SJCRH30 (cell line): ENCODE data around the gene TCF12. TPM values are rescaled to one million over a fixed set of nuclear protein-coding genes. Genes with fewer than 3 reads are reported as not detected.
"Not testable (repeated sequence)": the region's sequence is repeated elsewhere in the genome, so short reads cannot be mapped to it uniquely, and the experiment has no call there.

ENCODE experiments used
- DNase-seq, 2 experiments: peaks; one replicate each; pipeline ENCODE4 v3.0.0-alpha.2; 2015 to 2020
- H3K27ac ChIP-seq: fragments of 250-450 bp; sonication (Bioruptor Pico); 2 replicates; pipeline ENCODE4 v1.5.1; 2020; ENCODE audit warnings: mild to moderate bottlenecking, moderate library complexity
- H3K27me3 ChIP-seq: fragments of 250-450 bp; sonication (Bioruptor Pico); 2 replicates; pipeline ENCODE4 v1.5.1; 2020; ENCODE audit warnings: mild to moderate bottlenecking, moderate library complexity
- H3K36me3 ChIP-seq: fragments of 250-450 bp; sonication (Bioruptor Pico); 2 replicates; pipeline ENCODE4 v1.5.1; 2020; ENCODE audit warnings: mild to moderate bottlenecking, moderate library complexity
- H3K4me1 ChIP-seq: fragments of 250-450 bp; sonication (Bioruptor Pico); 2 replicates; pipeline ENCODE4 v1.5.1; 2020; ENCODE audit warnings: mild to moderate bottlenecking, moderate library complexity
- H3K4me3 ChIP-seq: fragments of 250-450 bp; sonication (Bioruptor Pico); 2 replicates; pipeline ENCODE4 v1.5.1; 2020; ENCODE audit warnings: mild to moderate bottlenecking, moderate library complexity
- H3K9me3 ChIP-seq: fragments of 250-450 bp; sonication (Bioruptor Pico); replicated peaks from 2 replicates; pipeline ENCODE4 v1.5.1; 2020; ENCODE audit warnings: mild to moderate bottlenecking, moderate library complexity
- total RNA-seq: library from RNA; depleted of rRNA; stranded (reverse); fragments of >200 nt; shearing (Covaris generic); gene quantifications from 2 replicates; pipeline ENCODE4 v1.2.3, GENCODE V29; 2014

Gene TCF12
- total RNA-seq, 1 experiment from 2014 or later = 173 TPM

DNA sequence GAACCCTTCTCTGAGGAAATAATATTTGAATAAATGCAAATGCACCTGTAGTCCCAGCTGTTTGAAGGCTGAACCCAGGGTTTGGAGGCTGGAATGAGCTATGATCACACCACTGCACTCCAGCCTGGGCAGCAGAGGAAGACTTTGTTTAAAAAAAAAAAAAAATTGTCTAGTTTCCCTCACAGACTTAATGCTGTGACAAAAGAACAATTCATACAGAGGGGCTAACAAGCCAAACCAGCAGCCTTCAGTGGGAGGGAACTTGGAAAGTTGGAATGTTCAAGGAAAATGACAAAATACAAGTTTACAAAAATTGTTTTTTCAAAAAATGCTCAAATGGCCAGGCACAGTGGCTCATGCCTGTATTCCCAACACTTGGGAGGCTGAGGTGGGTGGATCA is 229.8 kb downstream of the TCF12 start:
- H3K4me3 ChIP-seq = no peak overlapping the region
- H3K9me3 ChIP-seq = peaks cover 12% of the 10 kb centered on the region
- peaks cover 11% of the 10 kb centered on the region; the same call in 1 of the 2 replicates for H3K4me1 ChIP-seq
- peaks cover 9% of the 10 kb centered on the region for H3K36me3 ChIP-seq
- no peaks in the 10 kb centered on the region for H3K27me3 ChIP-seq
- DNase-seq = no peak
- H3K27ac ChIP-seq = no peak overlapping the region

- Histone ChIP-seq H3K36me3 (peaks cover 9% of the 10 kb centered on the region), H3K9me3 (peaks cover 12% of the 10 kb centered on the region), H3K27ac (no peak overlapping the region), H3K4me3 (no peak overlapping the region), H3K27me3 (no peaks in the 10 kb centered on the region), H3K4me1 (peaks cover 11% of the 10 kb centered on the region; the same call in 1 of the 2 replicates)
- DNase-seq = no peak
Measured at GRCh38 chr15:57149196-57149595, 230.8 kb downstream of the TCF12 start.

GRCh38 chr15:57150066-57150865 is 231.8 kb downstream of the TCF12 start:
- no peak for DNase-seq
- Histone ChIP-seq H3K4me3 (no peak overlapping the region), H3K27me3 (no peaks in the 10 kb centered on the region), H3K36me3 (peaks cover 9% of the 10 kb centered on the region), H3K27ac (no peak overlapping the region), H3K9me3 (peaks cover 12% of the 10 kb centered on the region), H3K4me1 (peaks cover 11% of the 10 kb centered on the region; the same call in 1 of the 2 replicates)

DNA sequence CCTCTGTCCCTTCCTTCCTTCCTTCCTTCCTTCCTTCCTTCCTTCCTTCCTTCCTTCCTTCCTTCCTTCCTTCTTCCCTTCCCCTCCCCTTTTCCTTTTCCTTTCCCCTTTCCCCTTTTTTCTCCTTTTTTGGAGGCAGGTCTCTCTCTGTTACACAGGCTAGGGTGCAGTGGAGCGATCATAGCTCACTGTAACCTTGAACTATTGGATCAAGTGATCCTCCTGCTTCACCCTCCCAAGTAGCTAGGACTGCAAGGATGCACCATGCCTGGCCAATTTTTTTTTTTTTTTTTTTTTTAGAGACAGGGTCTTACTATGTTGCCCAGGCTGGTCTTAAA is 232.4 kb downstream of the TCF12 start:
- peaks cover 11% of the 10 kb centered on the region; the same call in 1 of the 2 replicates for H3K4me1 ChIP-seq
- not testable (repeated sequence) for H3K27ac ChIP-seq, DNase-seq

DNA sequence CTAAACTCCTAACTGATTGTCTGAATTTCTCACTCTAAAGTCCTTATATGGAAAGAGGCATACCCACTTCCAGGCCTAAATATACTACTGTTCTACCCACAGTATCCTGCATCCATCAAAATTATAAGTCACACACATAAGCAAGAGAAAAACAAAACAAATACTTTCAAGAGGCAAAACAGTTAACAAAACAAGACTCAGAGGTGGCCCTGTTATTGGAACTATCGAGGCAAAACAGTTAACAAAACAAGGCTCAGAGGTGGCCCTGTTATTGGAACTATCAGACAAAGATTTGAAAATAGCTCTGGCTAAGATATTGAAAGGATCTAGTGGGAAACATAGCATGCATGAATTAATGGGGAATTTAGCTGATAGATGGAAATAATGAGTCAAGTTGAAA is 233.7 kb downstream of the TCF12 start:
- Histone ChIP-seq H3K36me3 (peaks cover 9% of the 10 kb centered on the region), H3K4me1 (peaks cover 4% of the 10 kb centered on the region; the same call in 1 of the 2 replicates), H3K9me3 (peaks cover 12% of the 10 kb centered on the region), H3K27ac (no peak overlapping the region), H3K27me3 (no peaks in the 10 kb centered on the region), H3K4me3 (no peak overlapping the region)
- DNase-seq = no peak

More for the DNA sequence above, 232.4 kb downstream of the TCF12 start:
- H3K27me3 ChIP-seq, H3K36me3 ChIP-seq, H3K4me3 ChIP-seq: not testable (repeated sequence)
- peaks cover 12% of the 10 kb centered on the region for H3K9me3 ChIP-seq

DNA sequence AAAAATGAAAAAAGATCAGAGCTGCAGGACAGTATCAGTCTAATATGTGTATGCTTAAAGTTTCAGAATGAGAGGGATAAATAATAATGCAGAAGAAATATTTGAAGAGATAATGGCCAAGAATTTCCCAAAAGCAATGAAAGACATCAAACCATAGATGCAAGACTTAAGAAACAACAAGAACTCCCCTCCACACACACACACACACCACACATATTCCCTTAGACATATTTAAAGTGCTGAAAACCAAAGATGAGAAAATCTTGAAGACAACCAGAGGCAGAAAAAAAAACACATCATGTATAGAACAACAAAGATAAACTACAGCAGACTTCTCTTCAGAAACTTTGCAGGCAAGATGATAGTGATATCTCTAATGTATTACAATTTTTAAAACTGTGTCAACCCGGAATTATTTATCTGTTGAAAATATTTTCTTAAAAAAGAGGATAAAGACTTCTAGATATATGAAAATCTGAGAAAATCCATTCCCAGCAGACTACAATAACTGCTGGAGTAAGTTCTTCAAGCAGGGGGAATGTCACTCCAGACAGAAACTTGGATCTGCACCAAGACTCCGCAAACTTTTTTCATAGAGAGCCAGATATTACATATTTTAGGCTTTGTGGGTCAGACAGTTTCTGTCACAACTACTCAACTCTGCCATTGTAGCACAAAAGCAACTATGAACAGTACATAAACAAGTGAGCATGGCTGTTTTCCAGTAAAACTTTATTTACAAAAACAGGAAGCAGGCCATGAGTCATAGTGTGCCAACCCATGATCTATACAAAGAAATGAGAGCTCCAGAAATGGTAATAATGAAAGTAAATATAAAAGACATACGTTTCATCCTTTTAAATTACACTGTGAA is 234.5 kb downstream of the TCF12 start:
- Histone ChIP-seq H3K36me3 (peaks cover 9% of the 10 kb centered on the region), H3K27ac (no peak overlapping the region), H3K4me3 (no peak overlapping the region), H3K9me3 (peaks cover 12% of the 10 kb centered on the region), H3K27me3 (no peaks in the 10 kb centered on the region), H3K4me1 (no peaks in the 10 kb centered on the region)
- no peak for DNase-seq

- no peak overlapping the region for H3K27ac ChIP-seq
- no peak for DNase-seq
- no peaks in the 10 kb centered on the region for H3K27me3 ChIP-seq
- no peak overlapping the region for H3K4me3 ChIP-seq
- H3K9me3 ChIP-seq = peaks cover 12% of the 10 kb centered on the region
- H3K4me1 ChIP-seq = peaks cover 6% of the 10 kb centered on the region; the same call in 1 of the 2 replicates
- H3K36me3 ChIP-seq = peaks cover 9% of the 10 kb centered on the region
Measured at GRCh38 chr15:57156210-57156884, 237.9 kb downstream of the TCF12 start.

DNA sequence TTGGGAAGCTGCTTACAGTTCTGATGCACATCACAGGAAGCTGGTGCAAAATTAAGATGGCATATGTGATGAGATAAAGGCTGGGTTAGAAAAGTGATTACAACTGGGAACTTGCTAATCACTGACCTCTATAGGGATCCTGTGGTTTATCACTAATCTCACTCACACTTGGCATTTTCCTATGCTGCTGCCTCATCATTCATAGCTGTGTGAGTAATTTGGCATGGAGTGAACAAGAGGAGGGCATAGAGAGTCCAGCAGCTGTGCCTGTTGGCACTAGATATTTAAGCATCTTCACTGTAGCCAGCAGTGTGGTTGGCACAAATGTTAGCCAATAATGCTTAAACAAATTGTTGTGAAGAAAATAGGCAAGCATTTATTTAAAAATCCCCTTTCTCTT is 240.1 kb downstream of the TCF12 start:
- H3K4me3 ChIP-seq = no peak overlapping the region
- H3K9me3 ChIP-seq = no peaks in the 10 kb centered on the region
- peaks cover 6% of the 10 kb centered on the region; the same call in 1 of the 2 replicates for H3K4me1 ChIP-seq
- DNase-seq = peak in 1 of 2 experiments; percentile 37
- H3K27me3 ChIP-seq = no peaks in the 10 kb centered on the region
- no peaks in the 10 kb centered on the region for H3K36me3 ChIP-seq
- no peak overlapping the region for H3K27ac ChIP-seq

- no peaks in the 10 kb centered on the region for H3K9me3 ChIP-seq
- no peak for DNase-seq
- peaks cover 6% of the 10 kb centered on the region; the same call in 1 of the 2 replicates for H3K4me1 ChIP-seq
- H3K4me3 ChIP-seq = no peak overlapping the region
- no peak overlapping the region for H3K27ac ChIP-seq
- no peaks in the 10 kb centered on the region for H3K27me3 ChIP-seq
- H3K36me3 ChIP-seq = no peaks in the 10 kb centered on the region
Measured at GRCh38 chr15:57158997-57159668, 240.7 kb downstream of the TCF12 start.

DNA sequence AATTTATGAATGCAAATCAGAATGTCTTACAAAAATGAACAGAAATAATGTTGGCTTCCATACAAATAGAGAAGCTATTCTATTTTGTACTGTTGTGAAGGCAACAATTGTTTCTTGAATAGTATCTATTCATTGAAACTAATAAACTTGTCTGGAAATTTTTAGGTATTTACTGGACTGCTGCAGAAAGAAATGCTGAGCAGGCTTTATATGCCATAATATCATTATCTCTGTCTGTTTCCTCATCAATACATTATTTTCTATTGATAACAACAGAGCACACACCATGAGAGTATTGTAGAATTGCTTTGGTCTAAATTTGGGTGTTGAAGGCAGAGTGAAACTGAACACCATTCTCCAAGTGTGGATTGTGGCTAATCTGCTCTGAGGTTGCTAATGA is 241.3 kb downstream of the TCF12 start:
- no peak overlapping the region for H3K4me3 ChIP-seq
- no peak overlapping the region for H3K27ac ChIP-seq
- no peak for DNase-seq
- no peaks in the 10 kb centered on the region for H3K27me3 ChIP-seq
- H3K36me3 ChIP-seq = no peaks in the 10 kb centered on the region
- no peaks in the 10 kb centered on the region for H3K9me3 ChIP-seq
- H3K4me1 ChIP-seq = peaks cover 6% of the 10 kb centered on the region; the same call in 1 of the 2 replicates

- H3K27ac ChIP-seq = no peak overlapping the region
- no peak overlapping the region for H3K4me3 ChIP-seq
- no peaks in the 10 kb centered on the region for H3K27me3 ChIP-seq
- no peak for DNase-seq
- H3K4me1 ChIP-seq = peaks cover 6% of the 10 kb centered on the region; the same call in 1 of the 2 replicates
- no peaks in the 10 kb centered on the region for H3K9me3 ChIP-seq
- H3K36me3 ChIP-seq = no peaks in the 10 kb centered on the region
Measured at GRCh38 chr15:57160823-57161560, 242.5 kb downstream of the TCF12 start.

DNA sequence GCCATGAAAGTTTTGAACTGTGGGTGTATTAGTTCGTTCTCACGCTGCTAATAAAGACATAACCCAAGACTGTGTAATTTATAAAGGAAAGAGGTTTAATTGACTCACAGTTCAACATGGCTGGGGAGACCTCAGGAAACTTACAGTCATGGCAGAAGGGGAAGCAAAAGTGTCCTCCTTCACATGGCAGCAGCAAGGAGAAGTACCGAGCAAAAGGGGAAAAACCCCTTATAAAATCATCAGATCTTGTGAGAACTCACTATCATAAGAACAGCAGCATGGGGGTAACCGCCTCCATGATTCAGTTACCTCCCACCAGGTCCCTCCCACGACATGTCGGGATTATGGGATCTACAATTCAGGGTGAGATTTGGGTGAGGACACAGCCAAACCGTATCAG is 245.8 kb downstream of the TCF12 start:
- H3K27ac ChIP-seq, H3K4me1 ChIP-seq, H3K36me3 ChIP-seq, H3K9me3 ChIP-seq, H3K4me3 ChIP-seq, DNase-seq, H3K27me3 ChIP-seq: not testable (repeated sequence)

GRCh38 chr15:57165992-57166391 is 247.5 kb downstream of the TCF12 start:
- H3K4me3 ChIP-seq = no peak overlapping the region
- no peaks in the 10 kb centered on the region for H3K27me3 ChIP-seq
- peaks cover 11% of the 10 kb centered on the region for H3K36me3 ChIP-seq
- no peaks in the 10 kb centered on the region for H3K9me3 ChIP-seq
- DNase-seq = no peak
- H3K4me1 ChIP-seq = no peaks in the 10 kb centered on the region
- H3K27ac ChIP-seq = no peak overlapping the region
